Mammary epithelial cell (primary cell): ENCODE results near the gene GCH1.

Experiments used
- EZH2 ChIP-seq: IDR thresholded peaks from 2 replicates; pipeline ENCODE4 v1.6.1; 2012; ENCODE audit warnings: low read length, inconsistent platforms, borderline replicate concordance
- TF ChIP-seq, protein P1 (sequence below), 2 donors: IDR thresholded peaks in 1 of 2; conservative IDR thresholded peaks in 1 of 2; 2 replicates each; pipeline ENCODE4 v1.5.1; 2011 to 2012; ENCODE audit warnings: inconsistent platforms in 2 of 2, low read length in 2 of 2, mild to moderate bottlenecking in 2 of 2, control low read depth in 1 of 2, low read depth in 1 of 2; ENCODE audit not compliant: insufficient read depth in 1 of 2; ENCODE audit errors: extremely low read depth in 1 of 2

DNA sequence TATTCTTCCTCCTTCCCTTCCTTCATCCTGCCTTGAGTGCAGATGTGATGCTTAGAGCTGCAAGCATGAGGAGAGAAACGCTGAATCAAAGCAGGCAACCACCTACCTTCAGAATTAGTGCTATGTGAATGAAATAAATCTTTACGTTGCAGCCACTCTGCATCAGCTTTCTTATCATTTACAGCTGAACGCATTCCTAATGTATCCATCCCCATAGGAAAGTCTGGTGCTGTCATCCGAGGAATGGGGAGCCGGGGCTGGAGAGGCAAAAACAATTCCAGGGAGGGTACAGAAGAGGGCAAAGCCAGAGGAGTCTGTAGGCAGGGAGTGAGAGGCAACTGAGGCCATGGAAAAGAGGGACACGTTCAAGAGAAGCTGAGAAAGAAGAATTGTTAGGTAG is 90.0 kb downstream of the GCH1 start:
- TF ChIP-seq, protein P1, sequence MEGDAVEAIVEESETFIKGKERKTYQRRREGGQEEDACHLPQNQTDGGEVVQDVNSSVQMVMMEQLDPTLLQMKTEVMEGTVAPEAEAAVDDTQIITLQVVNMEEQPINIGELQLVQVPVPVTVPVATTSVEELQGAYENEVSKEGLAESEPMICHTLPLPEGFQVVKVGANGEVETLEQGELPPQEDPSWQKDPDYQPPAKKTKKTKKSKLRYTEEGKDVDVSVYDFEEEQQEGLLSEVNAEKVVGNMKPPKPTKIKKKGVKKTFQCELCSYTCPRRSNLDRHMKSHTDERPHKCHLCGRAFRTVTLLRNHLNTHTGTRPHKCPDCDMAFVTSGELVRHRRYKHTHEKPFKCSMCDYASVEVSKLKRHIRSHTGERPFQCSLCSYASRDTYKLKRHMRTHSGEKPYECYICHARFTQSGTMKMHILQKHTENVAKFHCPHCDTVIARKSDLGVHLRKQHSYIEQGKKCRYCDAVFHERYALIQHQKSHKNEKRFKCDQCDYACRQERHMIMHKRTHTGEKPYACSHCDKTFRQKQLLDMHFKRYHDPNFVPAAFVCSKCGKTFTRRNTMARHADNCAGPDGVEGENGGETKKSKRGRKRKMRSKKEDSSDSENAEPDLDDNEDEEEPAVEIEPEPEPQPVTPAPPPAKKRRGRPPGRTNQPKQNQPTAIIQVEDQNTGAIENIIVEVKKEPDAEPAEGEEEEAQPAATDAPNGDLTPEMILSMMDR (conservative IDR thresholded peaks at IDR 0.05 in 1 of 2, IDR thresholded peaks at IDR 0.05 in 1 of 2; ENCODE audit: extremely low read depth in 1 of 2, insufficient read depth in 1 of 2, low read depth in 1 of 2, low read length in 2 of 2), result no peak
- no peak for TF ChIP-seq EZH2
